Activated naive CD8-positive, alpha-beta T cell (primary cell): Measurements from ENCODE around the gene RNF13.

Experiments used
- H3K27ac Mint-ChIP-seq: one replicate; pipeline ENCODE4 v1.8.0; 2021; ENCODE audit warnings: mixed read lengths
- H3K27me3 Mint-ChIP-seq: one replicate; pipeline ENCODE4 v1.8.0; 2021; ENCODE audit warnings: mixed read lengths
- H3K36me3 Mint-ChIP-seq: one replicate; pipeline ENCODE4 v1.8.0; 2021; ENCODE audit warnings: mixed read lengths
- H3K4me1 Mint-ChIP-seq: one replicate; pipeline ENCODE4 v1.8.0; 2021; ENCODE audit warnings: low read depth, mixed read lengths
- H3K4me3 Mint-ChIP-seq: one replicate; pipeline ENCODE4 v1.8.0; 2021; ENCODE audit warnings: mild to moderate bottlenecking, mixed read lengths
- H3K9me3 Mint-ChIP-seq: one replicate; pipeline ENCODE4 v1.8.0; 2021; ENCODE audit warnings: low read depth, mixed read lengths

The RNF13 gene

DNA sequence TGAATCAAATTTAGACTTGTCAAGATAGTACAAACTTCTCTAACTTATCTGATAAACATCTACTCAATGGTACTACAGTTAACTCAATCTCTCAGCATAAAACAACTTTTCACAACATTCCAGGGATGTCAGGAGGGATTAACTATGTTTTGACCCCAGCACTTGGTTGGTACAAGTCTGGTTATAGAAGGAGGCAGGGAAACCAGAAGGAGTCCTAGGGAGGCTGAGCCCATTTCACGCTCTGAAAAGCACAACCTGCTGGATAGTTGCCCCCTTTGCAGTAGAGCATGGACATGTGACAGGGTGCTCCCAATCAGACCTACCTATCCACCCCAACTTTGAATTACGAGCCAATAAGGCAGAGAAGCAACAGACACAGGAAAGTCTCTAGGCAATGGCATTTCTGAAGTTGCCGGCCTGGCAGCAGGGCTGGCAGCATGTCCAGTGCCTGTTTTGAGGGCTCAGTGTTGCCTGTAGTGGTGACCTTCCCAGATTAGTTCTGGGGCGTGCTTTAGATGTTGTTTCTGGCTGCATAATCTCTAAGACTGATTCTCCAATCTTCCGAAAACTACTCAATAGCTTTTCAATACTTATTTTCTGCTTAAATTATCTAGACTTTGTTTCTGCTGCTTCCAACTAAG, 28.8 kb upstream of the RNF13 start:
- peaks cover 6% of the 10 kb centered on the region for H3K27me3 Mint-ChIP-seq
- no peaks in the 10 kb centered on the region for H3K4me1 Mint-ChIP-seq
- H3K36me3 Mint-ChIP-seq: no peaks in the 10 kb centered on the region
- H3K9me3 Mint-ChIP-seq: no peaks in the 10 kb centered on the region
- no peak overlapping the region for H3K4me3 Mint-ChIP-seq
- no peak overlapping the region for H3K27ac Mint-ChIP-seq

GRCh38 chr3:149790268-149790667, 22.7 kb upstream of the RNF13 start:
- Mint-ChIP-seq H3K9me3 (no peaks in the 10 kb centered on the region), H3K4me1 (no peaks in the 10 kb centered on the region), H3K27me3 (peaks cover 11% of the 10 kb centered on the region), H3K36me3 (no peaks in the 10 kb centered on the region), H3K27ac (no peak overlapping the region), H3K4me3 (no peak overlapping the region)

GRCh38 chr3:149790698-149791097, 22.3 kb upstream of the RNF13 start:
- Mint-ChIP-seq H3K9me3 (no peaks in the 10 kb centered on the region), H3K4me3 (no peak overlapping the region), H3K4me1 (no peaks in the 10 kb centered on the region), H3K27me3 (peaks cover 11% of the 10 kb centered on the region), H3K36me3 (no peaks in the 10 kb centered on the region), H3K27ac (no peak overlapping the region)

DNA sequence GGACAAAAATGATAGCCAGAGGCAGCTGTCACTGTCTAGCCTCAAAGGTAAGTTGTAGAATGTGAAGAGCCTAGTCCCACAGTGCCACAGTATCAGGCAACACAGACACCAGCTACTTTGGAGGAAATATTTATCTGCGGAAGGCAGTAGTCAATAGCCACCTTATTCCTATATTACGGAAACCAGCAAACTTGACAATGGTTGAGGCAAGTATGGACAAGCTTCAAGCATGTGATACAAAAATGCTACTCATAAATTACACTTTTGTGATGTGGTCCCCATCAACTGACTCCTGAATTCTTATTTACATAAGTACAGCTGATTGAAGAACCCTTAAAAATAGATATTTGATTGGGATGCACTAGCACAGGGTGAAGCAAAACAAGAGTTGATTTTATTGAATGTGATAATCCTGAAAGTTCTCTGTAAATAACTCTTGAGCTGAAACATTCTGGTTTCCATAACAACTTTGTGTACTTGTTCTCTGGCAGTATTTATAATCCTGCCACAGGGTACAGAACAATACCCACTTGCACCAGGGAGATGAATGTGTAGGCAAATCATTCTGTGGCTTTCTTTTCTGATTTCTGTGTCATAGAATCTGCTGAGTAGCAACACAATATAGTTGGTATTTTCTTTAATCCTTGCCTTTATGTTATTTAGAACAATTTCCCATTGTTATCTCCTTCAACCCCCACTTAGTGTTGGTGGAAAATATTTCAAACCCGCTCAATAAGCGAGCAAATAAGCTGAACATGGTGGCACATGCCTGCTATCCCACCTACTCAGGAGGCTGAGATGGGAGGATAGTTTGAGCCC, 20.4 kb upstream of the RNF13 start, which contains the start of gene ANKUB1:
TSS of gene ANKUB1 (minus strand) at position 103 of the 819 bp plus-strand sequence. CDS start 188 bp downstream, outside the sequence.
- H3K27ac Mint-ChIP-seq: no peak within 1 kb of the TSS

DNA sequence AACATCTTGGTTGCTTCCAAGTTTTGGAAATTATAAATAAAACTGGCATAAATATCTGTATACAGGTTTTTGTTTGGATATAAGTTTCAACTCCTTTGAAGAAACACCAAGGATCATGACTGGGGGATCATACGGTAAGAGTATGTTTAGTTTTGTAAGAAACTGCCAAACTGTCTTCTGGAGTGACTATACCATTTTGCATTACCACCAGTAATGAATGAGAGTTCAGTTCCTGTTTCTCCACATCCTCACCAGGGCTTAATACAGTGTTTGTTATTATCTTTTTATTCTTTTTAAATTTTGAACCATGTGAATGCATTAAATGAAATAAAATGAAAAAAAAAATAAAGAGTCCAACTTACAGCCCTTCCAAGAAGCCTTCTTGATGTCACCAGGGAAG, 17.0 kb upstream of the RNF13 start:
- Mint-ChIP-seq H3K27me3 (peaks cover 2% of the 10 kb centered on the region), H3K9me3 (no peaks in the 10 kb centered on the region), H3K36me3 (peaks cover 2% of the 10 kb centered on the region), H3K4me3 (no peak overlapping the region), H3K27ac (no peak overlapping the region), H3K4me1 (no peaks in the 10 kb centered on the region)

More for the DNA sequence above, 20.4 kb upstream of the RNF13 start, which contains the start of gene ANKUB1:
- H3K9me3 Mint-ChIP-seq: no peaks in the 10 kb centered on the region
- H3K27me3 Mint-ChIP-seq: peaks cover 10% of the 10 kb centered on the region
- H3K36me3 Mint-ChIP-seq: no peaks in the 10 kb centered on the region
- H3K4me3 Mint-ChIP-seq: no peak within 1 kb of the TSS
- no peaks in the 10 kb centered on the region for H3K4me1 Mint-ChIP-seq

DNA sequence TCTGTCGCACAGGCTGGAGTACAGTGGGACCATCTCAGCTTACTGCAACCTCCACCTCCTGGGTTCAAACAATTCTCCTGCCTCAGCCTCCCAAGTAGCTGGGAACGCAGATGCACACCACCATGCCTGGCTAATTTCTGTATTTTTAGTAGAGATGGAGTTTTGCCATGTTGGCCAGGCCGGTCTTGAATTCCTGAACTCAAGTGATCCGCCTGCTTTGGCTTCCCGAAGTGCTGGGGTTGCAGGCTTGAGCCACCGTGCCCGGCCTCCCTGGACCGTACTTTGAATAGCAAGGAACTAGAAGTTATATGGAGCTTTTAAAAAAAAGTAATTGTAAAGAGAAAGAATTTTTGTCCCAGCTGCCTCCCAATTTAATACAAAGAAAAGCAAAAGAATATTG, 12.3 kb upstream of the RNF13 start:
- H3K4me3 Mint-ChIP-seq: no peak overlapping the region
- no peak overlapping the region for H3K27ac Mint-ChIP-seq
- H3K4me1 Mint-ChIP-seq: no peaks in the 10 kb centered on the region
- H3K27me3 Mint-ChIP-seq: peaks cover 2% of the 10 kb centered on the region
- H3K36me3 Mint-ChIP-seq: peaks cover 2% of the 10 kb centered on the region
- H3K9me3 Mint-ChIP-seq: no peaks in the 10 kb centered on the region

DNA sequence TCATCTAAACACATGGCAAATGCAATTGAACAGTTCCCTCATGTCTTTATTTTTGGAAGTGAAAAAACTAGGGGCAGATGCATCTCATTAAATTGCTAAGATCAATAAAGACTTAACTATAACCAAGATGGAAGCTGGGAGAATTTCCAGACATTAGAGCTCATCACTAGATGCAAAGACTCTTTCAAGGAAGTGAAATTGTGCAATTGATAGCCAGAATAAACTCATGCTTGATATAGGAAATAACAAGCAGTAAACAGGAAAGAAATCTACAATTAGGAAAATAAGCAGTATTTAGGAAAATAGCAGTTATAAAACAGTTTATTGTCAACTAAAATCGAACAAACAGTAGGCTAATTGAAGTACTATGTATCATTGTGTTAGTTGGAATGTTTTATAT, 11.8 kb upstream of the RNF13 start:
- Mint-ChIP-seq H3K27me3 (peaks cover 3% of the 10 kb centered on the region), H3K9me3 (no peaks in the 10 kb centered on the region), H3K27ac (no peak overlapping the region), H3K4me3 (no peak overlapping the region), H3K36me3 (peaks cover 2% of the 10 kb centered on the region), H3K4me1 (no peaks in the 10 kb centered on the region)

DNA sequence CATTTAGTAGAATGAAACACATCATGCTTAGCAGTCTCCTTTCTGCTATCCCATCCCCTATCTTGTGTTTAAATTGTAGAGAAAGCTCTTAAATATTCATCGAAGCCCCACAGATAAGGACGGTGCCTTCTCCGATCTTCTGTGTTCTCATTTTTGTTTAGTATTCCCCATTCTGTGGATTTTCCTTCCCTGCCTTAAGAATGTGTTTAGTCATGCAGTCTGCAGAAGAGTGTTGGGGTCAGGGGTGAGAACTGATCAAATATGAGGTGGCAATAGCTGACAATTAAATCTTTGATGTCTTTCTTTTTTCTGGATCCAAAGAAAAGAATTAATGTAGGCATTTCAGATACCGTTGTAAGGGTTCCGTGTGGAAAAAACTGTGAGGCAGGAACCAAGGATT, 11.4 kb upstream of the RNF13 start:
- Mint-ChIP-seq H3K27me3 (peaks cover 3% of the 10 kb centered on the region), H3K27ac (no peak overlapping the region), H3K36me3 (peaks cover 2% of the 10 kb centered on the region), H3K9me3 (no peaks in the 10 kb centered on the region), H3K4me3 (no peak overlapping the region), H3K4me1 (no peaks in the 10 kb centered on the region)

DNA sequence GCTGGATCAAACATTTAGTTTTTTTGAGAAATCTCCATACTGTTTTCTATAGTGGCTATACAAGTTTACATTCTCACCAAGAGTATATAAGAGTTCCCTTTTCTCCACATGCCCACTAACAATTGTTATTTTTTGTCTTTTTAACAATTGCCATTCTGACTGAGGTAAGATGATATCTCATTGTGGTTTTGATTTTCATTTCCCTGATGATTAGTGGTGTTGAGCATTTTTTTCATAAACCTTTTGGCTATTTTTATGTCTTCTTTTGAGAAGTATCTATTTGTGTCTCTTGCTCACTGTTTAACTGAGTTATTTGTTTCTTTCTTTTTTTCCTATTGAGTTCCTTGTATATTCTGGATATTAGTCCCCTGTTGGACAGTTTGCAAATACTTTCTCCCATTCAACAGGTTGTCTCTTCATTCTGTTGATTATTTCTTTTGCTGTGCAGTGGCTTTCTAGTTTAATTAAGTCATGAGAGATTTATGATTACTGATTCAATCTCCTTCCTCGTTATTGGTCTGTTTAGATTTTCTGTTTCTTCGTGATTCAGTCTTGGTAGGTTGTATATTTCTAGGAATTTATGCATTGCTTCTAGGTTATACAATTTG, 6.7 kb upstream of the RNF13 start:
- no peak overlapping the region for H3K4me3 Mint-ChIP-seq
- peaks cover 9% of the 10 kb centered on the region for H3K27me3 Mint-ChIP-seq
- H3K9me3 Mint-ChIP-seq: no peaks in the 10 kb centered on the region
- no peaks in the 10 kb centered on the region for H3K36me3 Mint-ChIP-seq
- H3K27ac Mint-ChIP-seq: no peak overlapping the region
- peaks cover 3% of the 10 kb centered on the region for H3K4me1 Mint-ChIP-seq

GRCh38 chr3:149808209-149808829, 4.7 kb upstream of the RNF13 start:
- peaks cover 9% of the 10 kb centered on the region for H3K4me1 Mint-ChIP-seq
- H3K27me3 Mint-ChIP-seq: peaks cover 9% of the 10 kb centered on the region
- H3K9me3 Mint-ChIP-seq: no peaks in the 10 kb centered on the region
- no peak overlapping the region for H3K27ac Mint-ChIP-seq
- no peak overlapping the region for H3K4me3 Mint-ChIP-seq
- H3K36me3 Mint-ChIP-seq: no peaks in the 10 kb centered on the region

- Mint-ChIP-seq H3K9me3 (no peaks in the 10 kb centered on the region), H3K27ac (no peak overlapping the region), H3K4me3 (no peak overlapping the region), H3K4me1 (peaks cover 20% of the 10 kb centered on the region), H3K36me3 (no peaks in the 10 kb centered on the region), H3K27me3 (peaks cover 9% of the 10 kb centered on the region)
These were observed 3.3 kb upstream of the RNF13 start for GRCh38 chr3:149809699-149810098.

DNA sequence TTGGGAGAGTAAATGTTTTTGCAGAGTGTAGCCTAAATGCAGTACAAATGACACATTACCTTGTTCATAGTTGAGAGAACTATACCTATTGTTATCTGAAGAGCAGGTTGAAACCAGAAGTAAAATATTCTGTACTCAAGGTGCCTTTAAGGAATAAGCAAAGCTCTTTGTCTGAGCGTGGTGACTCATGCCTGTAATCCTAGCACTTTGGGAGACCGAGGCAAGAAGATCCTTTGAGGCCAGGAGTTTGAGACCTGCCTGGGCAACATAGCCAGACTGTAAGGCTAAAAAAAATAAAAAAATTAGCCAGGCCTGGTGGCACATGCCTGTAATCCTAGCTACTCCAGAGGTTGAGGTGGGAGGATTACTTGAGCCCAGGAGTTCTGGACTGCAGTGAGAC, 2.2 kb upstream of the RNF13 start:
- H3K27ac Mint-ChIP-seq: no peak overlapping the region
- no peak overlapping the region for H3K4me3 Mint-ChIP-seq
- H3K36me3 Mint-ChIP-seq: no peaks in the 10 kb centered on the region
- H3K27me3 Mint-ChIP-seq: peaks cover 6% of the 10 kb centered on the region
- peaks cover 30% of the 10 kb centered on the region for H3K4me1 Mint-ChIP-seq
- no peaks in the 10 kb centered on the region for H3K9me3 Mint-ChIP-seq

DNA sequence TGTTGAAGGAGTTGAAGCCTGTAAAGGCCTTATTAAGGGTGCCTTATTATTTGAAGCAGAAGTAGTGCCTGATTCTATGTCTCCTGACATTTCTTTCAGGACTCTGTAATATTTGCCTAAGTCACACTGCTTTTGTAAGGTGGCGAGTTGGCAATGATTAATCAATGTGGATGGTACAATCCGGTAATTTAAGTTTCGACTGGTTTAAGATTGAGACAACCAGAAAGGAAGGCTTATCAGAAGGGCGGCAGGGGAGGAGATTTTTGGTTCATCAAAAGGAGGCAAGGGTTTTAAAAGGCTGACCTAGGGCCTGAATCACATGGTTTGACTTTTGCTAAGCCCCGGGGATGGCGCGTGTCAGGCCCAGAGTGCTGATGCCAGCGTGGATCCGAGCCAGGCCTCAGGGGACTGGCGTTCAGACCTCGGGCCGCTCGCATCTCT, 830 bp upstream of the RNF13 start:
- peaks cover 43% of the 10 kb centered on the region for H3K4me1 Mint-ChIP-seq
- H3K36me3 Mint-ChIP-seq: peaks cover 5% of the 10 kb centered on the region
- H3K9me3 Mint-ChIP-seq: no peaks in the 10 kb centered on the region
- peak overlapping the region; percentile 100 for H3K27ac Mint-ChIP-seq
- peaks cover 4% of the 10 kb centered on the region for H3K27me3 Mint-ChIP-seq
- H3K4me3 Mint-ChIP-seq: peak overlapping the region; percentile 97

DNA sequence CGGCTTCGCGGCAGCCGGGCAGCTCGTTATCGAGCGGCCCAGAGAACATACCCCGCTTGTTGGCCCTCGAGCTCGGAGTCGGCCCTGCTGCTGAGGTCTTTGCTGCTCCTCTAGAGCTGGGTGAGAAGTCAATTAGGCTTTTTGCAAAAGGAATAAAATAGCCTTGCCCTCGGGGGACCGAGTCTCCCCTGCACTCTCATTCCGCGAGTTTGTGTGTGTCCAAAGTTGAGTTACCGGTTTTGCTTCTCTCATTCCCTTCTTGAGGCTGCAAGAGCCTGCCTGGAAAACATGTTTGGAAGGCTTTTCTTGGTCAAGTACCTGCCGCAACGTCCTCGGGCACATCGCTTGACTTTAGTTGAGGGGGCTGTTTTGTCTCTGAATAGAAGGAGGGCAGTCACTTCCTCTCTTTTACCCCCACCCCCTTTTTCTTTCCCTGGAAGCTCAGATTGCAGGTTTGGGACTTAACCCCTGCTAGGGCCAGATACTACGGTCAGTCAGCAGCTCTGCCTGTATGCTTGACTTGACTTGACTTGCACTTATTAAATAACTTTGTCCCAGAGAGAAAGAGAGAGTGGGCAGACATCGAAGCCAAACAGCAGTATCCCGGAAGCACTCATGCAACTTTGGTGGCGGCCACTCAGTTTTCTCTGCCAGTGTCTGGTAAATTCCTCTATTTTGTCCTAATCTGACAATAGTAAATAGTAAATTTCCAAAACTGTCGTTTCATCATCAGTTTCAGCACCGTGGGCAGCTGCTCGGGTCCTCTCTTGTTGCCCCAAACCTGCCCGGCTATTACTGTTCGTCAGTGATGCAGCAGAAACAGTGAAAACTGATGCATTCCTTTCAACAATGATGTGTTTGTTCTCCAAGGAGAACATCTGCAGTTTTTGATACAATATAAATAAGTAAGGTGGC, 609 bp downstream of the RNF13 start:
- Mint-ChIP-seq H3K27me3 (peaks cover 1% of the 10 kb centered on the region), H3K4me3 (peak overlapping the region; percentile 97), H3K36me3 (peaks cover 7% of the 10 kb centered on the region)

More for the DNA sequence above, 609 bp downstream of the RNF13 start:
- peaks cover 55% of the 10 kb centered on the region for H3K4me1 Mint-ChIP-seq
- H3K9me3 Mint-ChIP-seq: no peaks in the 10 kb centered on the region
- peak overlapping the region; percentile 100 for H3K27ac Mint-ChIP-seq
